ENCODE data around the gene TECTB. TPM values are rescaled to one million over a fixed set of nuclear protein-coding genes. Genes with fewer than 3 reads are reported as not detected.

Gene TECTB
- total RNA-seq, 1 experiment from 2014 or later = not detected

DNA sequence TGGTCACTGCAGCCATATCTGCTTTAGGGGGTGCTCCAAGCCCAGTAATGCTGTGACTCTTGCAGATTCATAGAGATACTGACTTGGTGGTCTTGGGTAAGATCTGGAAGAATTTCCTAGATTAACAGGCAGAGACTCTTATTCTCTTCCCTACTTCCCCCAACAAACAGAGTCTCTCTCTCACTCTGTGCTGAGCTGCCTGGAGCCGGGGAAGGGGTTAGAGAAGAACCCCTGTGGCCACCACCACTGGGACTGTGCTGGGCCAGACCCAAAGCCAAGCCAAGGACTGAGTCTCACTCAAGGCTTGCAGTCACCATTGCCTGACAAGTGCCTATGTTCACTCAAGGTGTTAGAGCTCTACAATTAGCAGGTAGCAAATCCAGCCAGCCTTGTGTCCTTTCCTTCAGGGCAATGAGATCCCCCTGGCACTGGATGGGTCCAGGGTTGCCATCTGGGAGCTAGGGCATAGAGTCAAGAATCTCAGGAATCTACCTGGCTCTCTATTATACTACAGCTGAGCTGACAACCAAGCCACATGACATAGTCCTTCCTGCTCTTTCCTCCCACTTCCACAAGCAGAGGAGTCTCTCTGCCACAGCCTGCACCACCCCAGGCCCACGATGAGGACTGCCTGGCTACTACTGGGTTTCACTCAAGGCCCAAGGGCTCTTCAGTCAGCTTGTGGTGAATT, 41.4 kb upstream of the TECTB start:
- ChIA-PET POLR2A (ENCODE audit: low non-redundant PET) (no interaction called here), CTCF (no interaction called here)
- DNase-seq (ENCODE audit: low spot score) = no peak
- Histone ChIP-seq H3K4me1 (ENCODE audit: insufficient read depth, low read length, poor library complexity, severe bottlenecking) (no peaks in the 10 kb centered on the region), H3K27ac (ENCODE audit: low read depth, low read length, poor library complexity, severe bottlenecking) (no peak overlapping the region), H3K9me3 (ENCODE audit: low read depth, low read length, poor library complexity, severe bottlenecking) (peaks cover 8% of the 10 kb centered on the region), H3K36me3 (ENCODE audit: insufficient read depth, low read length, poor library complexity, severe bottlenecking) (no peaks in the 10 kb centered on the region), H3K4me3 (ENCODE audit: low read depth, low read length, poor library complexity, severe bottlenecking) (no peak overlapping the region), H3K27me3 (replicated peaks; ENCODE audit: insufficient read depth, low read depth, low read length, poor library complexity) (no peaks in the 10 kb centered on the region)
- BruUV-seq (replicated peaks) = no TSS peak
- TF ChIP-seq EZH2 (IDR thresholded peaks at IDR 0.05; ENCODE audit: borderline replicate concordance, low read depth, low read length, poor library complexity, severe bottlenecking) = no peak
- TF ChIP-seq, protein P1, sequence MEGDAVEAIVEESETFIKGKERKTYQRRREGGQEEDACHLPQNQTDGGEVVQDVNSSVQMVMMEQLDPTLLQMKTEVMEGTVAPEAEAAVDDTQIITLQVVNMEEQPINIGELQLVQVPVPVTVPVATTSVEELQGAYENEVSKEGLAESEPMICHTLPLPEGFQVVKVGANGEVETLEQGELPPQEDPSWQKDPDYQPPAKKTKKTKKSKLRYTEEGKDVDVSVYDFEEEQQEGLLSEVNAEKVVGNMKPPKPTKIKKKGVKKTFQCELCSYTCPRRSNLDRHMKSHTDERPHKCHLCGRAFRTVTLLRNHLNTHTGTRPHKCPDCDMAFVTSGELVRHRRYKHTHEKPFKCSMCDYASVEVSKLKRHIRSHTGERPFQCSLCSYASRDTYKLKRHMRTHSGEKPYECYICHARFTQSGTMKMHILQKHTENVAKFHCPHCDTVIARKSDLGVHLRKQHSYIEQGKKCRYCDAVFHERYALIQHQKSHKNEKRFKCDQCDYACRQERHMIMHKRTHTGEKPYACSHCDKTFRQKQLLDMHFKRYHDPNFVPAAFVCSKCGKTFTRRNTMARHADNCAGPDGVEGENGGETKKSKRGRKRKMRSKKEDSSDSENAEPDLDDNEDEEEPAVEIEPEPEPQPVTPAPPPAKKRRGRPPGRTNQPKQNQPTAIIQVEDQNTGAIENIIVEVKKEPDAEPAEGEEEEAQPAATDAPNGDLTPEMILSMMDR (conservative IDR thresholded peaks at IDR 0.05; ENCODE audit: low read depth, low read length) = no peak
- intact Hi-C loops (cut with micrococcal nuclease; ENCODE audit: unreplicated experiment) = no loop called here

DNA sequence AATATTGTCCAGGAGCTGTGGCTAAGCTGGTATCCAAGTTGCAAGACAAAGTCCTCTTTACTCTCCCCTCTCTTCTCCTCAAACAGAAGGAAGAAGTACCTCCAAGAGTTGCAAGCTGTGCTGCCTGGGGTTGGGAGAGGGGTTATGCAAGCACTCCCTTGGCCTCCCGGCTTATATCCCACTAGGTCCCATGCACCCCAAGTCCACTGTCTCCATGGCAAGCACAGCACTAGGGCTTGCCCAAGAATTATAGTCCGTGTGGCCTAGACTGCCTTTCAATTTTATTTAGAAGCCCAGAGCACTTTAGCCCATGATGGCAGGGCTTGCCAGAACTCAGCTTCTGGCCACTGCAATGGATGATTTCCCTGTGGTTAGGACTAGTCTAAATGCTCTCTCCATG, 40.4 kb upstream of the TECTB start:
- no peaks in the 10 kb centered on the region for H3K4me1 ChIP-seq (ENCODE audit: insufficient read depth, low read length, poor library complexity, severe bottlenecking)
- DNase-seq (ENCODE audit: low spot score) = no peak
- BruUV-seq (replicated peaks) = no TSS peak
- peaks cover 8% of the 10 kb centered on the region for H3K9me3 ChIP-seq (ENCODE audit: low read depth, low read length, poor library complexity, severe bottlenecking)
- no peak overlapping the region for H3K27ac ChIP-seq (ENCODE audit: low read depth, low read length, poor library complexity, severe bottlenecking)
- POLR2A ChIA-PET (ENCODE audit: low non-redundant PET) = no interaction called here
- H3K4me3 ChIP-seq (ENCODE audit: low read depth, low read length, poor library complexity, severe bottlenecking) = no peak overlapping the region
- intact Hi-C loops (cut with micrococcal nuclease; ENCODE audit: unreplicated experiment) = no loop called here
- CTCF ChIA-PET = no interaction called here
- TF ChIP-seq, protein P1 (conservative IDR thresholded peaks at IDR 0.05; ENCODE audit: low read depth, low read length) = no peak
- no peak for TF ChIP-seq EZH2 (IDR thresholded peaks at IDR 0.05; ENCODE audit: borderline replicate concordance, low read depth, low read length, poor library complexity, severe bottlenecking)
- no peaks in the 10 kb centered on the region for H3K36me3 ChIP-seq (ENCODE audit: insufficient read depth, low read length, poor library complexity, severe bottlenecking)
- H3K27me3 ChIP-seq (replicated peaks; ENCODE audit: insufficient read depth, low read depth, low read length, poor library complexity) = no peaks in the 10 kb centered on the region

DNA sequence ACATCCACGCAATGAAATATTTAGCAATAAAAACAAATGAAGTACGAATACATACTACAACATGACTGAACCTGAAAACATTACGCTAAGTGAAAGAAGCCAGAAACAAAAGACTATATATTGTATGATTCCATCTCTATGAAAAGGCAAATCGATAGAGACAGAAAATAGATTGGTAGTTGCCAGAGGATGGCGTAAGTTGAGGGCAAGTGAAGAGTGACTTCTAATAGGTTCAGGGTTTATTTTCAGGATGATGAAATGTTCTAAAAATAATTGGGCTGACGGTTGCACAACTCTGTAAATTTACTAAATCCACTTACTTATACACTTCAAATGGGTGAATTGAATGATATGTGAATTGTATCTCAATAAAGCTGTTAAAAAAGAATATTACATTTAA, 39.5 kb upstream of the TECTB start:
- ChIA-PET POLR2A (ENCODE audit: low non-redundant PET) (no interaction called here), CTCF (no interaction called here)
- DNase-seq (ENCODE audit: low spot score) = no peak
- Histone ChIP-seq H3K4me1 (ENCODE audit: insufficient read depth, low read length, poor library complexity, severe bottlenecking) (no peaks in the 10 kb centered on the region), H3K4me3 (ENCODE audit: low read depth, low read length, poor library complexity, severe bottlenecking) (no peak overlapping the region), H3K36me3 (ENCODE audit: insufficient read depth, low read length, poor library complexity, severe bottlenecking) (no peaks in the 10 kb centered on the region), H3K27ac (ENCODE audit: low read depth, low read length, poor library complexity, severe bottlenecking) (no peak overlapping the region), H3K27me3 (replicated peaks; ENCODE audit: insufficient read depth, low read depth, low read length, poor library complexity) (no peaks in the 10 kb centered on the region), H3K9me3 (ENCODE audit: low read depth, low read length, poor library complexity, severe bottlenecking) (no peaks in the 10 kb centered on the region)
- TF ChIP-seq, protein P1 (conservative IDR thresholded peaks at IDR 0.05; ENCODE audit: low read depth, low read length) = no peak
- TF ChIP-seq EZH2 (IDR thresholded peaks at IDR 0.05; ENCODE audit: borderline replicate concordance, low read depth, low read length, poor library complexity, severe bottlenecking) = no peak
- no TSS peak for BruUV-seq (replicated peaks)
- intact Hi-C loops (cut with micrococcal nuclease; ENCODE audit: unreplicated experiment) = no loop called here
